T-helper 9 cell (primary cell): ENCODE data around the gene EIF4A2.
"Not testable (repeated sequence)": the region's sequence is repeated elsewhere in the genome, so short reads cannot be mapped to it uniquely, and the experiment has no call there.

Experiments
- DNase-seq: peaks from one replicate; pipeline ENCODE4 v3.0.0-alpha.2; 2020

EIF4A2 gene

GRCh38 chr3:186785495-186786018, 2.2 kb downstream of the EIF4A2 start:
- DNase-seq: no peak

DNA sequence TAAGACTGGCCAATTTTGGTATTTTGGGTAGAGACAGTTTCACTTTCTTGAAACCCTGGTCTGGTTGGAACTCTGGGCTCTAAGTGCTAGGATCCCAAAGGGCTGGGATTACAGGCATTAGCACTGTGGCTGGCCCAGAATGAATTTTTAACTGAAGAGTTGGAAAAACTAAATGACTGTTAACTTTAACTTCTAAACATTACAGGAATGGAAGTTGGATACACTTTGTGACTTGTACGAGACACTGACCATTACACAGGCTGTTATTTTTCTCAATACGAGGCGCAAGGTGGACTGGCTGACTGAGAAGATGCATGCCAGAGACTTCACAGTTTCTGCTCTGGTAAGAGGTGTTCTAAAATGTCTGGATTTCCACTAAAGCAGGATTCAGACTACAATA, 3.5 kb downstream of the EIF4A2 start:
- no peak for DNase-seq

GRCh38 chr3:186787642-186788481, 4.5 kb downstream of the EIF4A2 start:
- no peak for DNase-seq

GRCh38 chr3:186788482-186789370, 5.3 kb downstream of the EIF4A2 start:
- DNase-seq: no peak

GRCh38 chr3:186789554-186790260, 6.3 kb downstream of the EIF4A2 start:
- DNase-seq: no peak

- no peak for DNase-seq
Measured at GRCh38 chr3:186790261-186790981, 7.0 kb downstream of the EIF4A2 start.

DNA sequence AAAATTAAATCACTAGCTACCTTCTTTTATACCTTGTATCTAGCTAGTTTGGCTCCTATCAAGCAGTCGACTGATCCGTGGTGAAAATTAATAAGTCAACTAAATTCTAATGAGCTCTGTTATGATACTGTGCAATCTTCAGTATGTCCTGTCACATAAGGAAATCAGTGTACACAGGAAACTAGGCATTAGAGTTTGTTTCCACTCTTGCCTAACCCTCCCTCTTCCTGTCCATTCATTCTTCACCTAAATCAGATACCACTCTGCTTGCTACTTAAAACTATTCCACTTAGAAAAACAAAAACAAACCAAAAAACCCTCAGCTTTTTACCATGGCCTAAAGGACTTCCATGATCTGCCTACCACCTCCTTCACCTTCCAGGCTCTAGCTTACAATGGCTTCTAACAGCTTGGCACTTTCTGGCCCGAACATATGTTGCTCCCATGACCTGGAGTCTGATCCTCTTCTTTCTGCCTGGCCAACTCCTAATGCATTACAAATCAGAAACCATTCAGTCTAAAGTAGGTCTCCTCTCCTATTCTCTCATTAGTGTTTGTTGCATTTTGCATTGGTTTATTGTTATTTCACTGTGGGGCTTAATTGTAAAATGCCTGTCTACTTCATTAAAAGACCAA, 15.0 kb downstream of the EIF4A2 start:
- no peak for DNase-seq

DNA sequence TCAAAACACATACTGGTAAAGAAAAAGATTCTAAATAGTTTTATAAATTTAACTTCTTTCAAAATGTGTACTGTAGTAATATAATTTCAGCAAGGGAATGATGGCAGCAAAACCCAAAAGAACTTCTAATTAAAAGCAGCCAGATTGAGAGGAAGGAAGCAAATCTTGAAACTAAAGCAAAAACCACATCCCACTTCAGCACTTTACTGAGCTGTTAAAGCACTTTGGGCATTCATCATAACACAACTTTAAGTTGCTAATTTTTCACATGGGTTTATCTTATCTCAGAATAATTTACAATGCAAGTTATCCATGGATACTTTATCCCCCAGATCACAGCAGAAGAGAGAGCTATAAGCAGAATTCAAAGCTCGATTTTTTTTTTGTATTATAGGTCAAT, 16.9 kb downstream of the EIF4A2 start:
- DNase-seq: no peak

GRCh38 chr3:186802701-186803100, 19.3 kb downstream of the EIF4A2 start:
- no peak for DNase-seq

DNA sequence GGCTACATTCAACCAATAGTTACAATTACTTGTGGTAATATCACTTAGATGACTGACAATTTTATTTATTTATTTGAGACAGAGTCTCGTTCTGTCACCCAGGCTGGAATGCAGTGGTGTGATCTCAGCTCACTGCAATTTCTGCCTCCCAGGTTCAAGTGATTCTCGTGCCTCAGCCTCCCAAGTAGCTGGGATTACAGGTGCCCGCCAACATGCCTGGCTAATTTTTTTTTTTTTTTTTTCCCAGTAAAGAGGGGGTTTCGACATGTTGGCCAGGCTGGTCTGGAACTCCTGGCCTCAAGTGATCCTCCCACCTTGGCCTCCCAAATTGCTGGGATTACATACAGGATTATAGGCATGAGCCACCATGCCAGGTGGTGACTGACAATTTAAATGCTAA, 20.1 kb downstream of the EIF4A2 start:
- DNase-seq: not testable (repeated sequence)

DNA sequence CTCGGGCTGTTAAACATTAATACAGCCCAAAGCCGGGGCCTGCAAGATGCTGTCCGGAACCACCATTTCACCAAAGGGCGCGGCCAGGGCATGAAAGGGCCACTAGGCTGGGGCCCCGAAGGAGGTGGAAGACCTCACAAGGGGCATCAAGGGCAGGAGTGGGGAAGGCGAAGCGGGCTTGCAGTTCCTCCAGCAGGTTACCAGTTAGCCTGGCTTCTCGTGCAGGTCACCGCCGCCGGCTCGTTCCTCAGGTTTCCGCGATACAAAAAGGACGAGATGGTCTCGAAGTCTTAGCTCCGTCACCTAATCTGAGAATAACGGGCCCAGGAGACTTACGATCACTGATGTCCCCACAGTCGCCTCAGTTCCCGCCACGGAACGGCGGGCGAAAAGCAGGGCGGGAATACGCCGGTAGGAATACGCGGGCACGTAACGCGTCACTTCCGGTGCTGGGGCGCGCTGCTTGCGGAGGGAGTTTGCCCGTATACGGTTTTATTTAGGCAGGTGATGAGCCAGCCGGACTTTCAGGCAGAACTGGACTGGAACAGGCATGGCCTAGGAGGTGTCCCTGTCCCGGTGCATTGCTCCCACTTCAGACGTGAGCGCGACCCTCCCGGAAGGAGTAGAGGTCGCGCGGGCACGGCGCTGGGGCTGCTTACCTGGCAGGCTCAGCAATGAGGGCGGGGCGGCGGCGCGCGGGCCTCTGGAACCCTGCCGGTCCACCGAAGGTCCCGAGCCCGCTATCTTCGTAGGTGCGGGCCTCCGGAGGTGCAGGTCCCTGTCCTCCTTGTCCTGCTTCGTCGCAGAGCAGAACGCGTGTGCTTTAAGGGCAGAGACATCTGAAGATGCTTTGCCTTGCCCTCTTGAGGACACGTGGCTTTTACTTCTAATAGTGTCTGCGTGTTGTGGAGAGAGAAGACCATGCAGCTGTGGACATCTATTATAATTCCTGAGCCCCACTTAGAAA, 23.0 kb downstream of the EIF4A2 start, which contains the start of gene RFC4:
TSS of gene RFC4 (minus strand) at position 394 of the 967 bp plus-strand sequence. CDS start 1,769 bp downstream, outside the sequence.
- DNase-seq: peak; percentile 78

DNA sequence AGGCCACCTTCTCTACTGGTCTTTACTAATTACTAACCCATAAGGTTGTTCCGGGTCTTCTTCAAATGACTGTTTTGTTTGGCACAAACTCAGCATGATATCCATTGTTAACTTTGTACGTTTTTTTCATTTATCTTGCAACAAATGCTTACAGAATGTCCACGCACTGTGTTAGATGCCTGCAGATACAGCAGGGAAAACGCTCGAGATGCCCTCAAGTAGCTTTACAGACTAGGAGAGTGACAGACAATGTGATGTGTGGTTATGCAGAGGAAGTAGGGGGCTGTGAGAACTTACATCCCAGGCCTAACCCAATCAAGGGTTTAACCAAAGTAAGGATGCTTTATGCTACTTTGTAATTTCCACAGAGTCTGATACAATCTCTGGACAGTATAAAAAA, 23.9 kb downstream of the EIF4A2 start:
- no peak for DNase-seq

GRCh38 chr3:186810336-186810996, 27.1 kb downstream of the EIF4A2 start:
- DNase-seq: no peak

- DNase-seq: not testable (repeated sequence)
Measured at GRCh38 chr3:186811313-186811712, 27.9 kb downstream of the EIF4A2 start.

- DNase-seq: no peak
Measured at GRCh38 chr3:186814100-186814499, 30.7 kb downstream of the EIF4A2 start.

DNA sequence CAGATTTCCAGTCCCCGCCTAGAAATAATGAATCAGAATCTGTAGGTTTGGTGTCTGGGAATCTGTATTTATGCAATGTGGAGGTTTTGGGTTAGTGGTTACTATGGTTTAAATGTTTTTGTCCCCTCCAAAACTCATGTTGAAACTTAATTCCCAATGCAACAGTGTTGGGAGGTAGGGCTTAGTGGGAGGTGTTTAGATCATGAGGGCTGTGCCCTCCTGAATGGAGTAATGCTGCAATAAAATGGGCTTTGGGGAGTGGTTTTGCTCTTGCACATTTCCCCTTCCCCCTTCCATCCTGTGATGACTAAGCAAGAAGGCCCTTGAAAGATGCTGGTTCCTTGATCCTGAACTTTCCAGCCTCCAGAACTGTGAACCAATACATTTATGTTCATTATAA, 32.1 kb downstream of the EIF4A2 start:
- DNase-seq: no peak

DNA sequence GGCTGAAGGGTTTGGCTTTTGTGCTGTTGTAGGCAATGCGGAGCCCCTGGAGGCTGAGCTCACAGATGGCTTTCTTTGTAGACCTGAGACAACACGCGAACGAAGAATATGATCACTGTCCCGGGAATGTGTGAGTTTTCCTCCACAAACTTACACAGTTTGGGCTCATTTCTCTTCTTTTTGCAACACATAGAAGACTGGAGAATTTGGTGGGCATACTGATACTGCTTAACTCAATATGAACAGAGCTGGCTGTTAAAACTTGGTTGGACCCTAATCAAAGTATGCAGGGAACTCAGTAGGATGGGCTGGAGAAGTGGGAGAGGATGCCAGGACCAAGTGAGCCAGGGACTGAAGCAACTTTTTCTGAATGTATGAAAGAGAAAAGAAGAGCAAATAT, 35.1 kb downstream of the EIF4A2 start:
- no peak for DNase-seq

DNA sequence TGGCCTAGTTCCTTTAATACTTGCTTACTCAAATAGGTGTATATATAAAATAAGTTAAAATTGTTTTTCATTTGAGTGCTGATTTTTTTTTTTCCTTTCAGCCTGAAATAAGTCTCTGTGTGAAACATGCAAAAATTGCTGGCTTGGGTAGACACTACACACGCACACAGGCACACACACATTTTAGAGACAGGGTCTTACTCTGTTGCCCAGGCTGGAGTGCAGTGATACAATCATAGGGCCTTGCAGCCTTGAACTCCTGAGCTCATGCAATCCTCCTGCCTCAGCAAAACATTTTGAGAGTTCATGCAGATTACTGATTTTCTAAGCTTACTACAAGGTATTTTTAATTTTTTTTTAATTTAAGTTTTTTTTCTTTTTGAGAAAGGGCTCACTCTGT, 35.6 kb downstream of the EIF4A2 start:
- DNase-seq: no peak
